EH (cell line): ENCODE measurements around the gene U2AF2.

ENCODE experiments used
- DNase-seq: peaks from one replicate; pipeline ENCODE4 v3.0.0-alpha.2; 2015; ENCODE audit warnings: low read depth

The U2AF2 gene

DNA sequence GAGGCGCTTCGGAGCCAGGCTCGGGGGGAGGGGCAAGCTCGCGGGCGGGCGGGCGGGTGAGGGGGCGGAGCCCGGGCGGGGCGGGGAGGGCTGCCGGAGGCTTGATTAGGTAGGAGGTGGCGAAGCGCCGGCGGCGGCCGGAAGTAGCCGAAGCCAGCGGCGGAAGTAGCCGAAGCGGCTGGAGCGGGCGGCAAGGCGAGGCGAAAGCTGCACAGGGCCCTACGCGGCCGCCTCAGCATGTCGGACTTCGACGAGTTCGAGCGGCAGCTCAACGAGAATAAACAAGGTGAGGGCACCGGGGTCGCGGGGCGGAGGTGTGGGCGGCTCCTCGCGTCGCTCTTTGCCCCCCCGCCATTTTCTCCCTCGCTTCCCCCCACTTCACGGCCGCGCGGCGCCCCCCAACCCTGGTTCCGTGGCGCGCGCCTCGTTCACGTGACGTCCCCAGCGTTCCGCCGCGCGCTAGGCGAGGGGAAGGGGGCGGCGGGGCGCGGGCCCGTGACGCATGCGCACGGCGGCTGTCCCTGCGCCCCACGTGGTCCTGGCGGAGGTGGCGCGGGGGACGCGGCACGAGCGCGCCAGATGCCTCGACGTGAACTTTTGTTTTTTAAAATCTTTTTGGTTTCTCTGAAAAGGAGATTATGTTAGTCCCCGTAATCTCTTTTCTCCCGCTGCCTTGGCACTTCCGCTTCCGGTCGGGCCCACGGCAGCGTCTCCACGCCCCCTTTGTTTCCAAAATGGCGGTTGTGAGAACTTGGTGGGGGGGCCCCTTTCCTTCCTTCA, at the start of gene U2AF2:
Gene U2AF2 (plus strand): TSS at position 168 of the 780 bp plus-strand sequence. CDS start 70 bp downstream, at position 238.
- DNase-seq: peak; percentile 91

GRCh38 chr19:55605207-55605636, 49.6 kb upstream of the U2AF2 start:
- peak; percentile 98 for DNase-seq

DNA sequence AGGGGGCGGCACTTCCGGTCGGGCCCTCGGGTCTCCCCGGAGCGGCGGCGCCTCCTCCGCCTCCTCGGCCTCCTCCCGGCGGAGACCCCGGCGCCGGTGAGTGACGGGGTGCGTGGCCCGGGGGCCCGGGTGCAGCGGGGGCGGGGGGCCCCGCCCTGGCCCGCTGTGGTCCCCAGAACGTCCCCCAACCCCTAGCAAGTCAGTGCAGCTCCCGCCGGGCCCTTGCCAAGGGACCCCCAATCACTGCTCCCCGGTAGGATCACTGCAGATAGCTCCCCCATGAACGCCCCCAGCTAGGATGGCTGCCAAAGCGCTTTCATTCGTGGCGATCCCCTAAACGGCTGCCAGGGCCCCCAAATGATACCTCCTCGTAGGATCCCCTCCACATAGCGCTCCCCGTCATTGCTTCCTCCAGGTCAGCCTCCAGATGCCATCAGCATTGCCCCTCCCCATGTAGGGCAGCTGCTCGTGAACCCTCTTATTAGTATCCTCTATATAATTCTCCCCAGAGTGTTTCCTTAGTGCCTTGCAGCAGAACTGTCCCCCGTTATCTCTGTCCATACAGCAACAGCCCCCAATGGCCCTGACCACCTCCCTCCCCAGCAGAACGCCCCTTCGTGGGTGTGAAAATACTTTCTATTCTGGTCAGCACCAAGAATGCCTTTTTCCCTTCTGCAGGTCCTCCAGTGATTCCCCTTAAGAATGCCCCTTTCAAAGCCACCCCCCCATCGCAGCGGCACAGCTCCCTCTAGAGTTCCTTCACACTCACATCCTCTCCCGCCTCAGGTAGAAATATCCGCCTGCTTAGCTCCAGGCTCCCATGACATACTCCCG, 49.0 kb upstream of the U2AF2 start, which contains the start of gene ZNF865:
Gene ZNF865 (plus strand): TSS at position 11 of the 834 bp plus-strand sequence. CDS start 7,972 bp downstream, outside the sequence.
- peak; percentile 88 for DNase-seq

DNA sequence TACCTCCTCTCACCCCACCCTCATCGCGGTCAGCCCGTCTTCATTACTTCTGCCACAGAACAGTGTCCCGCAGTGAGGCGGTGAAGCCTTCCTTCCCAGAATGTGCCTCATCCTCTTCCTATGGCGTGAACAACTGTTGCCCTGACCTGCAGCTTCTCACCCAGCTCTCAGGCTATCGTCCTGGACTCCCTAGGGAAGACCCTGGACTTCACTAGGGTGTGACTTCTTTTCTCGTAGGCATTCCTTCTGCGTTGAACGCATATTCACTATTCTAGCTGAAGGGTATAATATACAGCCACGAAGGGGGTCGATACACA, 48.4 kb upstream of the U2AF2 start:
- DNase-seq: no peak

DNA sequence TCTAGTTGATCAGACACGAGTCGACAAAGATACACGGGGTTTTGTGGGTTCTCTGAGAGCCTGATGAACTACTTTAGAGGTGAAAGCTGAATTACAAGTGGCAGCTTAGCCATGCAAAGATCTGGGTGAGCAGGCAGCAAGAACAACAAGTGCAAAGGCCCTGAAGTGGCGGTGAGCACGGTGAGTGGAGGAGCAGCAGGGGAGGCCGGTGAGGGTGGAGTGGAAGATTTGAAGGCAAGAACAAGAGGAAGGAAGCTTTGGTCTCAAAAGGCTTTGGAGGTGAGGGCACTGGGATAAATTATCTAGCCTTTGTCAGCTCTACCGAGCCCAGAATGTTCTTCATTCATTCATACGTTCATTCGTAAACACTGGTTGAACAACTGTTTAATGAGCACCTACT, 48.0 kb upstream of the U2AF2 start:
- no peak for DNase-seq

DNA sequence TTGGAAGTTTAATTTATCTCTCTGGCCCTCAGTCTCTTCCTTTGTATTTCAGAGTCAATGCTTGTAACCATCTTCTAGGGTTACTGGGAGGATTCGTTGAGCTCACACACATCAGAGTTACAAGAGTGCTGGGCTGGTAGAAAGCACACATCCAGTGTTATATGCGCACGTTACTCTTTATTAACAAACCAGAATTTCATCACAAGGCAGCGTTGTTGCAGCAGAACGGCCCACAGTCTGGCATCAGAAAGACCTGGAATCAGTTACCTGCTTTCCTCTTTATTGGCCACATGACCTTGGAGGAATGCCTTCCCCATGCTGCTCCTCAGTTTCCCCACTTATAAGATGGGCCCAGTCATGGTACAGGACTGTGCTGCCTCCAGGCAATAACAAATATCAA, 45.5 kb upstream of the U2AF2 start:
- DNase-seq: no peak

DNA sequence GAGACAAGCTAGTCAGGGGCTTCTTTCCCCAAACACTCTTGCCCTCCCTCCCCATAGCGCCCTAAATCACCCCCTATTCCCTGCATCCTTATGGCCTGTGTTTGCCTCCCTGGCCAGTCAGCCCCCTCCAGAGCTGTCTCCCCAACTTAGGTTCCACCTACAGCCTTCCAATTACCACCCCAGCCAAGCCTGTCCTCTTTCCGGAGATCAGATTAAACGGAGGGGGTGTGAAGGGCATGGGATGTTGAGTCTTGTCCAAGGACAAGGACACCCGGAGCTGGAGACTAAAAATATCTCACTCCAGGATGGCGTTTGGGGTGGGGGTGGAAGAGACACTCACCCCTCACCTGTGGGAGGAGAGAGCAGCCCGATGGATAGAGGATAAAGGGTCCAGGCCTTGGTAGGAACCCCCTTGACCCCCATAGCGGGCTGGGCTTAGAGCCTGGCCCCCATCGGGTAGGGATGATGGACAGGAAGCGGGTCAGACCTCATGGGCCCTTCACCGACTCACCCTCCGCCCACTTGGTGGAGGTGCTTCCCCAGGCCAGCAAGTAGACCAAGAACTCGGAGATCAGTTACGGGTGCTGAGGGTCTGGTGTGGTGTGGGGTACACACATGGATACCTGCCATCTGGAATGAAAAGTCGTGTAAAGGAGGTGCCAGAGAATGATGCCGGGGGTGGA, 43.4 kb upstream of the U2AF2 start:
- no peak for DNase-seq

DNA sequence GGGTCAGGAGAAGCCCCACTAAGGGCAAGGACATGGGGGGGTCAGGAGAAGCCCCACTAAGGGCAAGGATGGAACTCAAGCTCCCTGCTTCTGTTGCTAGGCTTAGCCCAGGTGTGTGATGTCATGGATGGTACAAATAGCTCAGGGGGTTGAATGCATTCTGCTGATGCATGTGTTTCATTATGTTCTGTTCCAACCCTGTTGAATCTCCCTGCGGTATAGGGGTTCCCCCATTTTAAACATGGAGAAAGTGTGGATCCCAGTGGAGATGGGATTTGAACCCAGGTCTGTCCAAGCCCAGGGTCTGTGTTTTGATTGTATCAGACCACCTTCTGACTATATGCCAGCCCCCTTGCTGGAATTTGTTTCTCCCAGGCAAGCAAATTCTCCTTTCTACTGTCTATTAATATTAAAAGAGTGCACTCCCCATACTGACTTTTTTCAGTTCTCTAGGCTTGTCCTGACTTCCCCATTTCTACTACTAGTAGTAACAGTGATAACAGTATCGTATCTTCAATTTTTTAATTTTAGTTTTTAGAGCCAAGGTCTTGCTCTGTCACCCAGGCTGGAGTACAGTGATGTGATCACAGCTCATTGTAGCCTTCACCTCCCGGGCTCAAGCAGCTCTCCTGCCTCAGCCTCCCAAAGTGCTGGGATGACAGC, 42.7 kb upstream of the U2AF2 start:
- DNase-seq: no peak

DNA sequence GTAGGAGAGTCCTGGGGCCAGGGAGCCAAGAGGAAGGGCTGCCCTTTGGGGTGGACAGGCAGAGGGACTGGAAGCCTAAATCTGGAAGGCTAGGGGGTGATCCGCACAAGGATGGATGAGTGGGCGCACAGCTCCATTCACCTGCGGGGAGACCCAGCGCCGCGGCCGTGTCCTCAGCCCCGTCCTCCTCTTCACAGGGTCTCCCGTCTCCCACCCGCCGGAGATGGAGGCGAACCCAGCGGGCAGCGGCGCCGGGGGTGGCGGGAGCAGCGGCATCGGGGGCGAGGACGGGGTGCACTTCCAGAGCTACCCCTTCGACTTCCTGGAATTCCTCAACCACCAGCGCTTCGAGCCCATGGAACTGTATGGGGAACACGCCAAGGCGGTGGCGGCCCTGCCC, 41.4 kb upstream of the U2AF2 start:
- no peak for DNase-seq

DNA sequence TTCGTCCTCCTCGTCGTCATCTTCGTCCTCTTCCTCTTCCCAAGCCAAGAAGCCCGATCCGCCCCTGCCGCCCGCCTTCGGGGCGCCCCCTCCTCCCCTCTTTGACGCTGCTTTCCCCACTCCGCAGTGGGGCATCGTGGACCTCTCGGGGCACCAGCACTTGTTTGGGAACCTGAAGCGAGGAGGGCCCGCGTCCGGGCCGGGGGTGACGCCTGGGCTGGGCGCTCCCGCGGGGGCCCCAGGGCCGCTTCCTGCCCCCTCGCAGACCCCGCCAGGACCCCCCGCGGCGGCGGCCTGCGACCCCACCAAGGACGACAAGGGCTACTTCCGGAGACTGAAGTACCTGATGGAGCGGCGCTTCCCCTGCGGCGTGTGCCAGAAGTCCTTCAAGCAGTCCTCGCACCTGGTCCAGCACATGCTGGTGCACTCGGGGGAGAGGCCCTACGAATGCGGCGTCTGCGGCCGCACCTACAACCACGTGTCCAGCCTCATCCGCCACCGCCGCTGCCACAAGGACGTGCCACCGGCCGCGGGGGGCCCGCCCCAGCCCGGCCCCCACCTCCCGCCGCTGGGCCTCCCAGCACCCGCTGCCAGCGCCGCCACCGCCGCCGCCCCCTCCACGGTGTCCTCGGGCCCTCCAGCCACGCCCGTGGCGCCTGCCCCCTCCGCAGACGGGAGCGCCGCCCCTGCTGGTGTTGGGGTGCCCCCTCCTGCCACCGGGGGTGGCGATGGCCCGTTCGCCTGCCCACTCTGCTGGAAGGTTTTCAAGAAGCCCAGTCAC, 40.7 kb upstream of the U2AF2 start:
- DNase-seq: no peak

GRCh38 chr19:55614711-55615542, 39.9 kb upstream of the U2AF2 start:
- no peak for DNase-seq

GRCh38 chr19:55615543-55616394, 39.1 kb upstream of the U2AF2 start:
- DNase-seq: no peak

GRCh38 chr19:55616395-55616875, 38.4 kb upstream of the U2AF2 start:
- no peak for DNase-seq

- no peak for DNase-seq
These were observed 37.4 kb upstream of the U2AF2 start for GRCh38 chr19:55617426-55617825.

- no peak for DNase-seq
These were observed 36.4 kb upstream of the U2AF2 start for GRCh38 chr19:55618426-55618825.

- peak; percentile 39 for DNase-seq
These were observed 35.5 kb upstream of the U2AF2 start for GRCh38 chr19:55619286-55619685.

- no peak for DNase-seq
These were observed 34.2 kb upstream of the U2AF2 start for GRCh38 chr19:55620410-55621204.

DNA sequence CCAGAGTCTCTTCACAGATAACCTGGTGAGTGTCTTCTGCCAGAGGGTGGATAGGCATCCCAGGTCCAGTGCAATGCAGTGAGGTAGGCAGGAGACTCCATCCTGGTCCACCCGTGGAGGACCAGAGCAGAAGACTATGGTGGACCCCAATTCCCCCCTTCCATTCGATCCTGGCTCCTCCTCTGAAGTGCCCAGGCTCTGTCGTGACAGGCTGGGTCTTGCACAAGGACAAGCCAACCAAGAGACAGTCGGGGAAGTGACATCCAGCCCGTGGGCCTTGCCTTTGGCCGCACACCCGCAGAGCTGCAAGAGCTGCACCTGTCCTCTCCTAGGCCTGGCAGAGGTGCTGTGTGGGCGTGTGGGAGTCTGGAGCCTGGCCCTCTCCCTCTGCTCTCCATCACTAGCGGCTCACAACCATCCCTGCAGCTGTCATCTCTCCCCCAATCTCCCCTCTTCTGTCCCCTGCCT, 33.6 kb upstream of the U2AF2 start:
- DNase-seq: no peak
